NOMO-1 treated with dmso at 0.1 percent for 144 hours (cell line): Measurements from ENCODE around the gene C12orf57.

ENCODE experiments used
- DNase-seq: peaks from one replicate; lab custom pipeline; 2025; ENCODE audit not compliant: unreplicated experiment; lab: John Stamatoyannopoulos, UW

The C12orf57 gene

GRCh38 chr12:6987956-6988553 lies 44.2 kb downstream of the C12orf57 start:
- DNase-seq: no peak
